DMS79 (cell line): ENCODE measurements around the gene ATP11B.

Experiments used
- DNase-seq: peaks from one replicate; lab custom pipeline; 2025; lab: John Stamatoyannopoulos, UW

Gene ATP11B

GRCh38 chr3:182910936-182911781, 117.9 kb downstream of the ATP11B start:
- DNase-seq = no peak

GRCh38 chr3:182911782-182912111, 118.4 kb downstream of the ATP11B start:
- DNase-seq = no peak

GRCh38 chr3:182912474-182912873, 119.2 kb downstream of the ATP11B start:
- no peak for DNase-seq

- no peak for DNase-seq
These were observed 120.6 kb downstream of the ATP11B start for GRCh38 chr3:182913889-182914288.

GRCh38 chr3:182914341-182914740, 121.0 kb downstream of the ATP11B start:
- DNase-seq = no peak

- no peak for DNase-seq
These were observed 123.8 kb downstream of the ATP11B start for GRCh38 chr3:182917134-182917533.

GRCh38 chr3:182919866-182920357, 126.6 kb downstream of the ATP11B start:
- no peak for DNase-seq

- DNase-seq = no peak
These were observed 127.3 kb downstream of the ATP11B start for GRCh38 chr3:182920515-182921084.

GRCh38 chr3:182921665-182922355, 128.5 kb downstream of the ATP11B start:
- DNase-seq = no peak

GRCh38 chr3:182925330-182925943, 132.1 kb downstream of the ATP11B start:
- DNase-seq = no peak

GRCh38 chr3:182925944-182926337, 132.6 kb downstream of the ATP11B start:
- DNase-seq = no peak

- DNase-seq = no peak
These were observed 142.5 kb downstream of the ATP11B start for GRCh38 chr3:182935803-182936202.

GRCh38 chr3:182936239-182936917, 143.1 kb downstream of the ATP11B start:
- no peak for DNase-seq

- no peak for DNase-seq
These were observed 143.6 kb downstream of the ATP11B start for GRCh38 chr3:182936918-182937285.

- no peak for DNase-seq
These were observed 144.2 kb downstream of the ATP11B start for GRCh38 chr3:182937293-182938051.

- DNase-seq = no peak
These were observed 147.0 kb downstream of the ATP11B start for GRCh38 chr3:182940266-182940808.

- DNase-seq = no peak
These were observed 148.4 kb downstream of the ATP11B start for GRCh38 chr3:182941719-182942118.

GRCh38 chr3:182947888-182948287, 154.6 kb downstream of the ATP11B start:
- DNase-seq = no peak

GRCh38 chr3:182948305-182948704, 155.0 kb downstream of the ATP11B start:
- no peak for DNase-seq

GRCh38 chr3:182949688-182950087, 156.4 kb downstream of the ATP11B start:
- DNase-seq = no peak
